Psoas muscle (tissue), 8 donors: ENCODE measurements around the gene NUCKS1. TPM values are rescaled to one million over a fixed set of nuclear protein-coding genes. Genes with fewer than 3 reads are reported as not detected.

Experiments used
- ATAC-seq, 4 donors: fragments of 200-7000 bp; cut with Tn5 transposase; one replicate each; pipeline ENCODE4 v1.9.1; 2020; ENCODE audit warnings: moderate library complexity in 3 of 4, mild to moderate bottlenecking in 2 of 4
- DNase-seq, 2 donors: peaks; one replicate each; pipeline ENCODE4 v3.0.0-alpha.2; 2020
- H3K27ac ChIP-seq: fragments of 200-600 bp; one replicate; pipeline ENCODE4 v1.8.0; 2022
- H3K27me3 ChIP-seq, 3 donors: fragments of 200-600 bp in 1 of 3; one replicate each; pipeline versions ENCODE4 v1.6.1 to v1.8.0; 2013 to 2022; ENCODE audit warnings: low read length in 2 of 3, mild to moderate bottlenecking in 2 of 3, moderate library complexity in 1 of 3; ENCODE audit not compliant: insufficient read depth in 3 of 3
- H3K36me3 ChIP-seq, 2 donors: fragments of 200-600 bp in 1 of 2; one replicate each; pipeline versions ENCODE4 v1.6.1 to v1.8.0; 2013 to 2022; ENCODE audit warnings: low read depth in 1 of 2, mild to moderate bottlenecking in 1 of 2, moderate library complexity in 1 of 2; ENCODE audit not compliant: insufficient read depth in 1 of 2
- H3K4me1 ChIP-seq: fragments of 200-600 bp; one replicate; pipeline ENCODE4 v1.8.0; 2022
- H3K4me3 ChIP-seq: fragments of 200-600 bp; one replicate; pipeline ENCODE4 v1.8.0; 2022; ENCODE audit warnings: mild to moderate bottlenecking
- H3K9me3 ChIP-seq: fragments of 200-600 bp; one replicate; pipeline ENCODE4 v1.8.0; 2022
- WGBS, 3 donors: extraction: QIAGEN DNeasy Blood & Tissue Kit; methylation state at CpG; one replicate each; pipeline versions ENCODE4 v1.1.6 to v1.1.7; 2013; 5-methylcytosine and 5-hydroxymethylcytosine counted together
- intact Hi-C, 2 donors: fragments of 100-400 bp; cut with DNase I; formaldehyde crosslinking; loops; one replicate each; pipeline versions ENCODE4 v1.11.0 to v1.14.2; 2022
- polyA plus RNA-seq, 3 donors: library from polyadenylated mRNA; stranded (reverse); fragments of 200-250 nt; gene quantifications; one replicate each; pipeline ENCODE4 v1.2.3, GENCODE V29; 2013
- total RNA-seq, 4 donors: library from RNA; stranded (reverse); fragmentation: NEBNext Ultra II Directional in 2 of 4; extraction: Animal tissue kit (Norgen Biotek cat#: 25700) in 2 of 4; gene quantifications; one replicate each; pipeline versions ENCODE4 v1.2.1 to v1.2.4, GENCODE V29; 2021 to 2023
- TF ChIP-seq, protein P1 (sequence below): fragments of 200-600 bp; IDR thresholded peaks from one replicate; pipeline ENCODE4 v1.8.0; 2022; ENCODE audit warnings: antibody characterized with exemption
- donor health status: healthy with polysubstance abuse.
- donor health status: DM: no; HTN: no; CAD: no; lungs with moderate emphysema.
- donor health status: Bipolar disorder and iron deficiency.
- donor health status: healthy.
- donor health status: DM: yes; HTN: yes; CAD: no.
- donor health status: DM: no; HTN: no; CAD: no.
- donor health status: DM: no; HTN: no; CAD: no.
- donor health status: DM: yes; HTN: yes; CAD: no.

Gene NUCKS1
- total and polyA plus RNA-seq, 7 donors, result 28.3 to 174 (median 140) TPM

DNA sequence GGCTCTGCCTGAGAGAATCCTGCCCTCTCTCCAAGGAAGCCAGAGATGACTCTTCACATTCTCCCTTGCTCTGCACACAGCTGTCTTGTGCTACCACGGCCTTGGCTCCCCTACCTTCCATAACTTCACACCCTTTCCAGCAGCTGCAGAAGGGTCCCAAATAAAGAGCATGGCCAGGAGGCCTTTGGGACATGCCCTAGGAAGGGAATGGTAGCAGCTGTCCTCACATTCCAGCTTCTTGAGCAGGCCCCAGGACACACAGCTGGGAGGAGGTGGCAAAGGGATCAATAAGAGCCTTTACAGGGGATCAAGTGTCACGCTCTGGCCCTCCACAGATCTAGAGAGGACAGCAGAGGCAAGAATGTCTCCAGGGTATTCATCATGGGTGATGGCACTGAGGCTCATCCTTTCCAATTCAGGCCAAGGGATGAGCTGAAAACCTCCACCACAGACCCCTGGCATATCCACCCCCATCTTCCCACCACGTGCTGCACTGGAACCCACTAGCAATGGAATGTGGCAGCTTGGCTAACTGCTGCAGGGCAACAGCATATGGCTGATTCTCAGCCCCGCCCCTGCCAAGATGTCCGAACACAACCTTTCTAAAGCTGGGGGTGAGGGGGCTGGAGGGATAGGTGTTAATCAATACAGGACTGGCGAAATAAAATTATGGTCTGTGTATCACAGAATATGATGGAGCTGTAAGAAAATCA is 43.1 kb upstream of the NUCKS1 start:
- Histone ChIP-seq H3K27ac (peak overlapping the region; percentile 43), H3K4me3 (no peak overlapping the region), H3K9me3 (no peaks in the 10 kb centered on the region), H3K27me3 (no peaks in the 10 kb centered on the region), H3K36me3 (peaks cover 14 to 86% of the 10 kb centered on the region in 2 donors), H3K4me1 (peaks cover 12% of the 10 kb centered on the region)
- intact Hi-C loops, result loop anchor here (2.0 to 5.0 kb wide), 3 partner anchors 114 to 314 kb away; no protein-coding TSS in a partner anchor
- DNase-seq, result no peak
- TF ChIP-seq, protein P1, sequence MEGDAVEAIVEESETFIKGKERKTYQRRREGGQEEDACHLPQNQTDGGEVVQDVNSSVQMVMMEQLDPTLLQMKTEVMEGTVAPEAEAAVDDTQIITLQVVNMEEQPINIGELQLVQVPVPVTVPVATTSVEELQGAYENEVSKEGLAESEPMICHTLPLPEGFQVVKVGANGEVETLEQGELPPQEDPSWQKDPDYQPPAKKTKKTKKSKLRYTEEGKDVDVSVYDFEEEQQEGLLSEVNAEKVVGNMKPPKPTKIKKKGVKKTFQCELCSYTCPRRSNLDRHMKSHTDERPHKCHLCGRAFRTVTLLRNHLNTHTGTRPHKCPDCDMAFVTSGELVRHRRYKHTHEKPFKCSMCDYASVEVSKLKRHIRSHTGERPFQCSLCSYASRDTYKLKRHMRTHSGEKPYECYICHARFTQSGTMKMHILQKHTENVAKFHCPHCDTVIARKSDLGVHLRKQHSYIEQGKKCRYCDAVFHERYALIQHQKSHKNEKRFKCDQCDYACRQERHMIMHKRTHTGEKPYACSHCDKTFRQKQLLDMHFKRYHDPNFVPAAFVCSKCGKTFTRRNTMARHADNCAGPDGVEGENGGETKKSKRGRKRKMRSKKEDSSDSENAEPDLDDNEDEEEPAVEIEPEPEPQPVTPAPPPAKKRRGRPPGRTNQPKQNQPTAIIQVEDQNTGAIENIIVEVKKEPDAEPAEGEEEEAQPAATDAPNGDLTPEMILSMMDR, result no peak
- 37 to 50% (median 47%) methylated on average over 6 of the region's 6 CpGs for WGBS, 3 donors
- peak in 3 of 4 donors; percentile 11 to 29 (median 21) for ATAC-seq

DNA sequence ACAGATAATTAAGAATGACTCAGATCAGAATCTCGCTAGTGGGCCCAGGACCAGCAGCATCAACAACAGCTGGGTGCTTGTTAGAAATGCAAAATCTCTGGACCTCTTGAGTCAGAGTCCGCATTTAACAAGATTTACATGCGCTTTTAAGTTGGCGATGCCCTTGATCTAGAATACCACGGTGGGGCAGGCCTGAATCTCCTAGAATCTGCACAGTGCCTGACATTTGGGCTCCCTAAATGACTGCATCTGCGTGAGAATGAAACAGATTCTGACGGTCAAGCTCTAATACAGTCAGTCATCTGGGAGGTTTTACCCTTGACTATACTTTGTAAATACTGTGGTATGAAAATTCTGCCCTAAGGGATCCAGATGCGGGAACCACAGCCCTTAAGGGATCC is 42.5 kb upstream of the NUCKS1 start:
- Histone ChIP-seq H3K36me3 (peaks cover 12 to 80% of the 10 kb centered on the region in 2 donors), H3K27ac (peak overlapping the region; percentile 43), H3K9me3 (no peaks in the 10 kb centered on the region), H3K4me3 (no peak overlapping the region), H3K27me3 (no peaks in the 10 kb centered on the region), H3K4me1 (peaks cover 12% of the 10 kb centered on the region)
- ATAC-seq, result peak; percentile 36 to 62 (median 48)
- DNase-seq, result no peak
- intact Hi-C loops, result loop anchor here (2.0 to 5.0 kb wide), 3 partner anchors 114 to 315 kb away; no protein-coding TSS in a partner anchor
- TF ChIP-seq, protein P1, result no peak
- WGBS, 3 donors, result 40 to 59% (median 53%) methylated on average over 8 of the region's 8 CpGs

DNA sequence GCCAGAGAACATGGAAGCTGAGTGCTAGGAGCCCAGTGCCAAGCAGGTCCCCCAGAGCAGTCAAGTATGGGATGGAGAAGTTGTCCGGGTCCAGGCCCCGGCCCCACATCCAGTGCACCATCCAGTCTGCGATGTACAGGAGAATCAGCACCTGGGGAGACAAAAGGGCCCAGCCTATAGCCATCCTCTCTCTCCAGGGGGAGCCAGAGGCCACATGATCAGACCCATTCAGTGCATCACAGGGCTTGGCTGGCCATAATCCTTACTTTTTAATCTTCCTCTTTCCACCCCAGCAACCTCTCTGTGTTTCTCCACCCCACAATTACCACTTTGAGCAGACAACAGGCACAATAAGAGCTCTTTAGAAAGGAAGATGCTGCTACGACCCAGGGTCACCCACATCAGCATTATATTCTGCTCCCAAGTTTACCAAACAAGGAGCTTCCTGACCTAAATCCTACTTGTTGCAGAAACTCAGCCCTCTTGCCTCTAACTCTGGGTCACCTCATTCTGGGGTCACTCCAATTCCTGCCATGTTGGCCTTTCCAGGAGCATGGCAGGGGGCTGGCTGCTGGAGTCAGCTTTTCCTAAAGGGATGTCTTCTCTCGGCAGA is 41.7 kb upstream of the NUCKS1 start:
- DNase-seq, result peak; percentile 55 to 75
- Histone ChIP-seq H3K4me1 (peaks cover 12% of the 10 kb centered on the region), H3K27me3 (no peaks in the 10 kb centered on the region), H3K4me3 (no peak overlapping the region), H3K9me3 (no peaks in the 10 kb centered on the region), H3K27ac (peak overlapping the region; percentile 43), H3K36me3 (peaks cover 11 to 72% of the 10 kb centered on the region in 2 donors)
- WGBS, 3 donors, result 59 to 74% (median 60%) methylated on average over 5 of the region's 5 CpGs
- intact Hi-C loops, result loop anchor here (2.0 to 5.0 kb wide), 4 partner anchors 115 to 316 kb away; no protein-coding TSS in a partner anchor
- TF ChIP-seq, protein P1, result peak; percentile 77
- peak; percentile 82 to 90 (median 84) for ATAC-seq

DNA sequence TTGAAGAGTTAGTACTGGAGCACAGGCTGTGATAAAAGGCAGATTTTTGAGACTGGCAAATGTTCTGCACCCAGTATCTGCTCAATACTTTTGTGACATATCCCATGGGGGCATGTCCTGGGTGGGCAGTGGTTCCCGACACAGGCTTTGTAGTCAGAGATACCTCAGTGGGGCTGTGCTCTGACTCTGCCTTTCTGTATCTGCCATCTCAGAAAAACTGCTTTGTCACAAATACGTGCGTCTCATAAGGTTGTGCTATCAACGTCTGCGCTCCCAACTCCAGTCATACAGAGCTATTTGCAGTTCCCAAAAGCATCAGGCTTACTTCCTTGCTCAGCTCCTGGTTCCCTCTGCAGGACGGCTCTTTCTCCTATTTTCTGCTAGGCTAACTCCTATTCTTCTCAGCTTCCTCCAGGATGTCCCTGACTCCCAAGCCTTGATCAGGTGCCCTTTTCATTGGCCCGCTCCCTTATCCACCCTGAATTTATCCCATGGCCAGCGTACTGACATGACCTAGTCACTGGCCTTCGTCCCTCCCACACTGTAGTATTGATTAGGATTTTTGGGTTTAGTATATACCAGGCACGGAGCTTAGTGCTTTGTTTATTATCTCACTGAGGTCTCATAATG is 37.4 kb upstream of the NUCKS1 start:
- H3K27me3 ChIP-seq, result no peaks in the 10 kb centered on the region

More for the DNA sequence above, 37.4 kb upstream of the NUCKS1 start:
- ATAC-seq (no peak), DNase-seq (no peak)
- H3K27ac ChIP-seq, result no peak overlapping the region
- intact Hi-C loops, result no loop called here
- H3K4me3 ChIP-seq, result no peak overlapping the region
- 77 to 86% (median 79%) methylated on average over 10 of the region's 10 CpGs for WGBS, 3 donors
- no peaks in the 10 kb centered on the region for H3K9me3 ChIP-seq
- H3K36me3 ChIP-seq, result peaks cover 3 to 29% of the 10 kb centered on the region in 2 donors
- H3K4me1 ChIP-seq, result peaks cover 20% of the 10 kb centered on the region
- TF ChIP-seq, protein P1, result no peak
